ENCODE measurements around the gene NPAT. TPM values are rescaled to one million over a fixed set of nuclear protein-coding genes. Genes with fewer than 3 reads are reported as not detected.
"Not testable (repeated sequence)": the region's sequence is repeated elsewhere in the genome, so short reads cannot be mapped to it uniquely, and the experiment has no call there.

The NPAT gene
- total RNA-seq, 2 experiments from 2014 or later, result 28.4 to 45.2 TPM

GRCh38 chr11:108125096-108125495 lies 97.3 kb downstream of the NPAT start:
- ATAC-seq, result no peak
- no peaks in the 10 kb centered on the region for H3K9me3 Mint-ChIP-seq (ENCODE audit: low read depth)
- intact Hi-C loops (cut with DNase I, micrococcal nuclease), result no loop called here
- ChIA-PET POLR2A (interaction anchor here (0.6 kb wide), 1 partner anchor 117 kb away, joined by 8 read pairs; no protein-coding TSS in a partner anchor), CTCF (interaction anchor here (0.7 kb wide), 1 partner anchor 62 kb away, joined by 3 read pairs; no protein-coding TSS in a partner anchor)
- H3K4me3 Mint-ChIP-seq, result no peak overlapping the region
- H3K4me1 Mint-ChIP-seq, result peaks cover 35% of the 10 kb centered on the region
- DNase-seq, result no peak
- no peak overlapping the region for H3K27ac Mint-ChIP-seq
- no peaks in the 10 kb centered on the region for H3K27me3 Mint-ChIP-seq
- peaks cover 35% of the 10 kb centered on the region for H3K36me3 Mint-ChIP-seq (ENCODE audit: low read depth)

- intact Hi-C loops (cut with DNase I, micrococcal nuclease), result loop anchor here (5.0 kb wide), 3 partner anchors 180 to 470 kb away; partner anchors contain the start of genes EXPH5 (in 2 of the 2) and SLC35F2 (in 1 of the 2)
- Mint-ChIP-seq H3K9me3 (ENCODE audit: low read depth) (no peaks in the 10 kb centered on the region), H3K36me3 (ENCODE audit: low read depth) (peaks cover 18% of the 10 kb centered on the region), H3K27ac (peak overlapping the region; percentile 7), H3K4me1 (peaks cover 41% of the 10 kb centered on the region), H3K27me3 (no peaks in the 10 kb centered on the region), H3K4me3 (peak overlapping the region; percentile 87)
- ATAC-seq (no peak), DNase-seq (no peak)
- ChIA-PET CTCF (interaction anchor here (0.7 kb wide), 1 partner anchor 101 kb away, joined by 3 read pairs; no protein-coding TSS in a partner anchor), POLR2A (no interaction called here)
Measured at GRCh38 chr11:108122166-108122628, 100.2 kb downstream of the NPAT start.

- peak; percentile 96 for ATAC-seq
- H3K4me3 Mint-ChIP-seq, result peak within 1 kb of the TSS; percentile 87
- CTCF ChIA-PET, result interaction anchor here (0.7 kb wide), 1 partner anchor 101 kb away, joined by 3 read pairs; no protein-coding TSS in a partner anchor
- H3K36me3 Mint-ChIP-seq (ENCODE audit: low read depth), result peaks cover 17% of the 10 kb centered on the region
- H3K9me3 Mint-ChIP-seq (ENCODE audit: low read depth), result no peaks in the 10 kb centered on the region
- DNase-seq, result peak; percentile 98
- POLR2A ChIA-PET, result no interaction called here
- peak within 1 kb of the TSS; percentile 85 for H3K27ac Mint-ChIP-seq
- no peaks in the 10 kb centered on the region for H3K27me3 Mint-ChIP-seq
- peaks cover 40% of the 10 kb centered on the region for H3K4me1 Mint-ChIP-seq
- intact Hi-C loops (cut with DNase I, micrococcal nuclease), result loop anchor here (1.0 to 5.0 kb wide), 12 partner anchors 101 to 556 kb away; partner anchors contain the start of genes C11orf65 (in 2 of the 2), CUL5 (in 2 of the 2), EXPH5 (in 2 of the 2) and ALKBH8 (in 1 of the 2)
Measured at GRCh38 chr11:108121274-108122155, 100.9 kb downstream of the NPAT start, which contains the start of gene ACAT1. Gene ACAT1, plus strand, starts transcription at chr11:108121567. Its CDS starts 40 bp downstream, at chr11:108121607.

GRCh38 chr11:108120936-108121273 lies 101.5 kb downstream of the NPAT start:
- Mint-ChIP-seq H3K4me1 (peaks cover 39% of the 10 kb centered on the region), H3K27ac (peak overlapping the region; percentile 78), H3K4me3 (peak overlapping the region; percentile 87), H3K36me3 (ENCODE audit: low read depth) (peaks cover 11% of the 10 kb centered on the region)
- peak; percentile 7 for ATAC-seq
- CTCF ChIA-PET, result interaction anchor here (0.6 to 1.4 kb wide), 2 partner anchors 8 to 85 kb away, joined by 3 to 8 read pairs; no protein-coding TSS in a partner anchor
- H3K27me3 Mint-ChIP-seq; POLR2A ChIA-PET; H3K9me3 Mint-ChIP-seq (ENCODE audit: low read depth); DNase-seq: not testable (repeated sequence)
- intact Hi-C loops (cut with DNase I, micrococcal nuclease), result loop anchor here (1.0 to 5.0 kb wide), 12 partner anchors 101 to 556 kb away; partner anchors contain the start of genes C11orf65 (in 2 of the 2), CUL5 (in 2 of the 2), EXPH5 (in 2 of the 2) and ALKBH8 (in 1 of the 2)

GRCh38 chr11:108117746-108118371 lies 104.6 kb downstream of the NPAT start:
- H3K27ac Mint-ChIP-seq, result no peak overlapping the region
- no peaks in the 10 kb centered on the region for H3K27me3 Mint-ChIP-seq
- POLR2A ChIA-PET, result interaction anchor here (0.6 kb wide), 2 partner anchors 281 to 514 kb away, joined by 5 read pairs; no protein-coding TSS in a partner anchor
- CTCF ChIA-PET, result interaction anchor here (0.8 to 3.5 kb wide), 10 partner anchors 9 to 578 kb away, joined by 3 to 20 read pairs (median 6); partner anchors contain the start of genes CUL5 and DDX10
- H3K4me1 Mint-ChIP-seq, result peaks cover 19% of the 10 kb centered on the region
- DNase-seq, result no peak
- H3K4me3 Mint-ChIP-seq, result no peak overlapping the region
- ATAC-seq, result no peak
- peaks cover 2% of the 10 kb centered on the region for H3K36me3 Mint-ChIP-seq (ENCODE audit: low read depth)
- intact Hi-C loops (cut with DNase I, micrococcal nuclease), result loop anchor here (1.0 kb wide), 1 partner anchor 530 kb away; no protein-coding TSS in a partner anchor
- H3K9me3 Mint-ChIP-seq (ENCODE audit: low read depth), result no peaks in the 10 kb centered on the region

- H3K36me3 Mint-ChIP-seq (ENCODE audit: low read depth), result peaks cover 2% of the 10 kb centered on the region
- H3K4me1 Mint-ChIP-seq, result peaks cover 5% of the 10 kb centered on the region
- no peak overlapping the region for H3K4me3 Mint-ChIP-seq
- intact Hi-C loops (cut with DNase I, micrococcal nuclease), result no loop called here
- no peak overlapping the region for H3K27ac Mint-ChIP-seq
- no peaks in the 10 kb centered on the region for H3K9me3 Mint-ChIP-seq (ENCODE audit: low read depth)
- no peak for ATAC-seq
- H3K27me3 Mint-ChIP-seq, result no peaks in the 10 kb centered on the region
- ChIA-PET CTCF (interaction anchor here (0.7 kb wide), 1 partner anchor 94 kb away, joined by 3 read pairs; no protein-coding TSS in a partner anchor), POLR2A (no interaction called here)
- DNase-seq, result no peak
Measured at GRCh38 chr11:108115500-108116140, 106.8 kb downstream of the NPAT start.

- DNase-seq (no peak), ATAC-seq (no peak)
- POLR2A ChIA-PET, result no interaction called here
- no peak overlapping the region for H3K4me3 Mint-ChIP-seq
- no peak overlapping the region for H3K27ac Mint-ChIP-seq
- no peaks in the 10 kb centered on the region for H3K27me3 Mint-ChIP-seq
- no peaks in the 10 kb centered on the region for H3K4me1 Mint-ChIP-seq
- intact Hi-C loops (cut with DNase I, micrococcal nuclease), result no loop called here
- H3K9me3 Mint-ChIP-seq (ENCODE audit: low read depth), result no peaks in the 10 kb centered on the region
- peaks cover 2% of the 10 kb centered on the region for H3K36me3 Mint-ChIP-seq (ENCODE audit: low read depth)
- CTCF ChIA-PET, result interaction anchor here (0.7 kb wide), 1 partner anchor 423 kb away, joined by 3 read pairs; no protein-coding TSS in a partner anchor
Measured at GRCh38 chr11:108112057-108112456, 110.4 kb downstream of the NPAT start.

GRCh38 chr11:108111126-108111525 lies 111.3 kb downstream of the NPAT start:
- ChIA-PET CTCF (interaction anchor here (0.7 kb wide), 1 partner anchor 424 kb away, joined by 3 read pairs; no protein-coding TSS in a partner anchor), POLR2A (no interaction called here)
- H3K9me3 Mint-ChIP-seq (ENCODE audit: low read depth), result no peaks in the 10 kb centered on the region
- H3K27ac Mint-ChIP-seq, result no peak overlapping the region
- intact Hi-C loops (cut with DNase I, micrococcal nuclease), result no loop called here
- ATAC-seq (peak; percentile 23), DNase-seq (no peak)
- no peaks in the 10 kb centered on the region for H3K4me1 Mint-ChIP-seq
- H3K27me3 Mint-ChIP-seq, result no peaks in the 10 kb centered on the region
- peaks cover 2% of the 10 kb centered on the region for H3K36me3 Mint-ChIP-seq (ENCODE audit: low read depth)
- H3K4me3 Mint-ChIP-seq, result no peak overlapping the region

Other genes starting within 250 kb of the NPAT start
- 10 to 100 TPM; 19.7 to 34.4 TPM for gene CUL5, start 213.7 kb downstream of the NPAT start, total RNA-seq
- 10 to 100 TPM; 59.0 to 67.0 TPM for gene ACAT1, start 101.1 kb downstream of the NPAT start, total RNA-seq
- gene ATM, start 429 bp upstream of the NPAT start, total RNA-seq, result 10 to 100 TPM; 32.8 to 36.1 TPM
- 1 to 10 TPM; 3.4 to 3.6 TPM for gene C11orf65, start 244.9 kb upstream of the NPAT start, total RNA-seq